22Rv1 (cell line): ENCODE data around the gene VPS26A.

ENCODE experiments used
- CTCF ChIP-seq: fragments of 450-650 bp; IDR thresholded peaks from 2 replicates; pipeline ENCODE4 v1.5.1; 2017; ENCODE audit warnings: mild to moderate bottlenecking
- ZFX ChIP-seq: fragments of 450-650 bp; IDR thresholded peaks from 2 replicates; pipeline ENCODE4 v1.6.1; 2017; ENCODE audit warnings: antibody characterized with exemption, borderline replicate concordance

GRCh38 chr10:69220041-69220451 lies 96.1 kb downstream of the VPS26A start, which contains the start of gene HKDC1:
- TF ChIP-seq CTCF, result no peak
- no peak for TF ChIP-seq ZFX
